Peyer's patch (tissue), 4 donors: ENCODE data around the gene SMAP2.

Source experiments
- POLR2A ChIP-seq, 2 donors: fragments of 450-650 bp; IDR thresholded peaks; one replicate each; pipeline ENCODE4 v1.5.1; 2017; ENCODE audit warnings: antibody characterized with exemption in 2 of 2, mild to moderate bottlenecking in 2 of 2, moderate library complexity in 2 of 2
- TF ChIP-seq, protein P1 (sequence below), 6 experiments: fragments of 450-650 bp in 4 of 6; fragments of 200-600 bp in 2 of 6; sonication (generic) in 1 of 6; IDR thresholded peaks; one replicate each; pipeline ENCODE4 v1.5.1; 2017 to 2019; ENCODE audit warnings: antibody characterized with exemption in 6 of 6, mild to moderate bottlenecking in 3 of 6, moderate library complexity in 1 of 6

- TF ChIP-seq, protein P1, sequence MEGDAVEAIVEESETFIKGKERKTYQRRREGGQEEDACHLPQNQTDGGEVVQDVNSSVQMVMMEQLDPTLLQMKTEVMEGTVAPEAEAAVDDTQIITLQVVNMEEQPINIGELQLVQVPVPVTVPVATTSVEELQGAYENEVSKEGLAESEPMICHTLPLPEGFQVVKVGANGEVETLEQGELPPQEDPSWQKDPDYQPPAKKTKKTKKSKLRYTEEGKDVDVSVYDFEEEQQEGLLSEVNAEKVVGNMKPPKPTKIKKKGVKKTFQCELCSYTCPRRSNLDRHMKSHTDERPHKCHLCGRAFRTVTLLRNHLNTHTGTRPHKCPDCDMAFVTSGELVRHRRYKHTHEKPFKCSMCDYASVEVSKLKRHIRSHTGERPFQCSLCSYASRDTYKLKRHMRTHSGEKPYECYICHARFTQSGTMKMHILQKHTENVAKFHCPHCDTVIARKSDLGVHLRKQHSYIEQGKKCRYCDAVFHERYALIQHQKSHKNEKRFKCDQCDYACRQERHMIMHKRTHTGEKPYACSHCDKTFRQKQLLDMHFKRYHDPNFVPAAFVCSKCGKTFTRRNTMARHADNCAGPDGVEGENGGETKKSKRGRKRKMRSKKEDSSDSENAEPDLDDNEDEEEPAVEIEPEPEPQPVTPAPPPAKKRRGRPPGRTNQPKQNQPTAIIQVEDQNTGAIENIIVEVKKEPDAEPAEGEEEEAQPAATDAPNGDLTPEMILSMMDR (IDR thresholded peaks at IDR 0.05), result no peak
- TF ChIP-seq POLR2A (IDR thresholded peaks at IDR 0.05), result no peak
These were observed 48.2 kb downstream of the SMAP2 start for GRCh38 chr1:40421431-40422384.
